Measurements from ENCODE around the gene DENND1A. TPM values are rescaled to one million over a fixed set of nuclear protein-coding genes. Genes with fewer than 3 reads are reported as not detected.

Gene DENND1A
- total RNA-seq, 3 donors from 2014 or later: 18.4 to 21.3 (median 20.1) TPM

- no peak for TF ChIP-seq POLR2AphosphoS5 (IDR thresholded peaks at IDR 0.05)
- no peak for TF ChIP-seq POLR2A (IDR thresholded peaks at IDR 0.05)
- no peak for TF ChIP-seq CTCF (IDR thresholded peaks at IDR 0.05)
- no peak for DNase-seq (ENCODE audit: low spot score in 2 of 2)
- Histone ChIP-seq H3K36me3 (no peaks in the 10 kb centered on the region), H3K9me3 (no peaks in the 10 kb centered on the region), H3K27me3 (no peaks in the 10 kb centered on the region), H3K27ac (no peak overlapping the region), H3K4me3 (no peak overlapping the region), H3K4me1 (no peaks in the 10 kb centered on the region)
- intact Hi-C loops (cut with DNase I; ENCODE audit: low total_unique reads): no loop called here
These were observed 454.5 kb downstream of the DENND1A start for GRCh38 chr9:123475407-123475806.

GRCh38 chr9:123472862-123473614 is 456.9 kb downstream of the DENND1A start:
- intact Hi-C loops (cut with DNase I; ENCODE audit: low total_unique reads): loop anchor here (5.0 kb wide), 1 partner anchor 176 kb away; no protein-coding TSS in a partner anchor
- DNase-seq (ENCODE audit: low spot score in 2 of 2): no peak
- H3K36me3 ChIP-seq: no peaks in the 10 kb centered on the region

GRCh38 chr9:123471843-123472570 is 457.9 kb downstream of the DENND1A start:
- H3K27ac ChIP-seq: no peak overlapping the region
- intact Hi-C loops (cut with DNase I; ENCODE audit: low total_unique reads): loop anchor here (5.0 kb wide), 1 partner anchor 175 kb away; no protein-coding TSS in a partner anchor
- H3K27me3 ChIP-seq: no peaks in the 10 kb centered on the region
- TF ChIP-seq POLR2A (IDR thresholded peaks at IDR 0.05) (no peak), CTCF (IDR thresholded peaks at IDR 0.05) (no peak)
- no peak for DNase-seq (ENCODE audit: low spot score in 2 of 2)
- no peaks in the 10 kb centered on the region for H3K4me1 ChIP-seq
- H3K9me3 ChIP-seq: no peaks in the 10 kb centered on the region
- H3K4me3 ChIP-seq: no peak overlapping the region
- no peaks in the 10 kb centered on the region for H3K36me3 ChIP-seq

More at GRCh38 chr9:123472862-123473614, 456.9 kb downstream of the DENND1A start:
- H3K27me3 ChIP-seq: no peaks in the 10 kb centered on the region
- H3K9me3 ChIP-seq: no peaks in the 10 kb centered on the region
- no peak for TF ChIP-seq CTCF (IDR thresholded peaks at IDR 0.05)
- no peak for TF ChIP-seq POLR2A (IDR thresholded peaks at IDR 0.05)
- no peak for TF ChIP-seq POLR2AphosphoS5 (IDR thresholded peaks at IDR 0.05)
- no peak overlapping the region for H3K27ac ChIP-seq
- H3K4me3 ChIP-seq: no peak overlapping the region
- no peaks in the 10 kb centered on the region for H3K4me1 ChIP-seq

GRCh38 chr9:123470991-123471770 is 458.7 kb downstream of the DENND1A start:
- Histone ChIP-seq H3K4me1 (no peaks in the 10 kb centered on the region), H3K9me3 (no peaks in the 10 kb centered on the region), H3K27me3 (no peaks in the 10 kb centered on the region), H3K27ac (no peak overlapping the region), H3K36me3 (no peaks in the 10 kb centered on the region), H3K4me3 (no peak overlapping the region)
- TF ChIP-seq CTCF (IDR thresholded peaks at IDR 0.05): no peak
- no peak for TF ChIP-seq POLR2AphosphoS5 (IDR thresholded peaks at IDR 0.05)
- TF ChIP-seq POLR2A (IDR thresholded peaks at IDR 0.05): no peak
- DNase-seq (ENCODE audit: low spot score in 2 of 2): no peak
- intact Hi-C loops (cut with DNase I; ENCODE audit: low total_unique reads): loop anchor here (5.0 kb wide), 1 partner anchor 174 kb away; no protein-coding TSS in a partner anchor
